GM19043 (cell line): Measurements from ENCODE around the gene OGG1.

Experiments used
- ATAC-seq: cut with Tn5 transposase; IDR thresholded peaks from one replicate; pipeline ENCODE4 v1.9.1; 2021; ENCODE audit warnings: low read depth; ENCODE audit not compliant: unreplicated experiment

The OGG1 gene

DNA sequence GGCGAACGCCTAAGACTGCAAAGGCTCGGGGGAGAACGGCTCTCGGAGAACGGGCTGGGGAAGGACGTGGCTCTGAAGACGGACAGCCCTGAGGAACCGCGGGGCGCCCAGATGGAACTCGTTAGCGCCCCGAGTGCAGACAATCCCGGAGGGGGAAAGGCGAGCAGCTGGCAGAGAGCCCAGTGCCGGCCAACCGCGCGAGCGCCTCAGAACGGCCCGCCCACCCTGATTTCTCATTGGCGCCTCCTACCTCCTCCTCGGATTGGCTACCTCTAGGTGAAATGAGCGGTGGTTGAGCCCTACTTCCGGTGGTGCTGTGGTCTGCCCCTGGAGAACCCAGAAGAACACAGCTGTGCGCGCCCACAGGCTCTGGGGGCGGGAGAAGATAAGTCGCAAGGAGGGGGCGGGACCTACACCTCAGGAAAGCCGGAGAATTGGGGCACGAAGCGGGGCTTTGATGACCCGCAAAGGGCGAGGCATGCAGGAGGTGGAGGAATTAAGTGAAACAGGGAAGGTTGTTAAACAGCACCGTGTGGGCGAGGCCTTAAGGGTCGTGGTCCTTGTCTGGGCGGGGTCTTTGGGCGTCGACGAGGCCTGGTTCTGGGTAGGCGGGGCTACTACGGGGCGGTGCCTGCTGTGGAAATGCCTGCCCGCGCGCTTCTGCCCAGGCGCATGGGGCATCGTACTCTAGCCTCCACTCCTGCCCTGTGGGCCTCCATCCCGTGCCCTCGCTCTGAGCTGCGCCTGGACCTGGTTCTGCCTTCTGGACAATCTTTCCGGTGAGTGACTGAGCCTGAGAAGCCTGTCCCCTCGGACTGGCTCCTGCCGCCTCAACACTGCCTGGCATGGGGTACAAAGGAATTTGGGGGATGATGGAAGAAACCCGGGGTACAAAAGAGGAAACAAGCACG, at the start of gene OGG1:
Gene OGG1, plus strand, starts transcription at position 308 of the 911 bp plus-strand sequence. Its CDS starts 335 bp downstream, at position 643.
- ATAC-seq: peak; percentile 90

GRCh38 chr3:9700536-9700935, 49.2 kb upstream of the OGG1 start:
- ATAC-seq: no peak

GRCh38 chr3:9701006-9701405, 48.7 kb upstream of the OGG1 start:
- no peak for ATAC-seq

GRCh38 chr3:9701711-9702110, 48.0 kb upstream of the OGG1 start:
- ATAC-seq: no peak

GRCh38 chr3:9703240-9703639, 46.5 kb upstream of the OGG1 start:
- ATAC-seq: no peak

- ATAC-seq: no peak
These were observed 45.9 kb upstream of the OGG1 start, which contains the start of gene CPNE9 for GRCh38 chr3:9703736-9704346. TSS of gene CPNE9 (plus strand) at chr3:9703833. CDS start at chr3:9703997, 164 bp downstream.

GRCh38 chr3:9704347-9705322, 45.1 kb upstream of the OGG1 start:
- no peak for ATAC-seq

DNA sequence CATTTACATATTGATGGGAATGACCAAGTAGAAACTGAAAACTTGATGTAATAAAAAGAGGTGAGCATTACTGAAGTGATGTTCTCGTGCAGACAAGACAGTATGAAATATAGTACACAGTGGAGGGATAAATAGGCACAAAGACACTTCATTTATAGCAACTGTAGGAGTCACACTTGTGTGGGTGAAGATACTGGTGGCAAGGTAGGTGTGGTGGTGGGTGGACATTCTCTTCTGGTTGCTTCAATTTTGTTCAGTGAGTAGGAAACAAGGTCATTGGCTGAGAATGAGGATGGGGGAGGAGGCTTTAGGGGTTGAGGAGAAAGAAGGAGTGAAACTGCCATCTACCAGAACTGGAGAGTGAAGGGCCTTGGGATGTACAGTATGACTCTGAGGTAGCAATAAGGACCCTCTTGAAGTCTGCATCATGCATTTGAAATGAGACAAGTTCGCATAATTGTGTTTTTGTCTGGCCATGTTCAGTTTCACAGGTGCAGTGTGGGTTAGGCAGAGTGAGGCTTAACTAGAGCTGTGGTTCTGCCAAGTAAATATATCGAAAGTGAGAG, 39.5 kb upstream of the OGG1 start:
- no peak for ATAC-seq

GRCh38 chr3:9712415-9712814, 37.3 kb upstream of the OGG1 start:
- ATAC-seq: no peak

DNA sequence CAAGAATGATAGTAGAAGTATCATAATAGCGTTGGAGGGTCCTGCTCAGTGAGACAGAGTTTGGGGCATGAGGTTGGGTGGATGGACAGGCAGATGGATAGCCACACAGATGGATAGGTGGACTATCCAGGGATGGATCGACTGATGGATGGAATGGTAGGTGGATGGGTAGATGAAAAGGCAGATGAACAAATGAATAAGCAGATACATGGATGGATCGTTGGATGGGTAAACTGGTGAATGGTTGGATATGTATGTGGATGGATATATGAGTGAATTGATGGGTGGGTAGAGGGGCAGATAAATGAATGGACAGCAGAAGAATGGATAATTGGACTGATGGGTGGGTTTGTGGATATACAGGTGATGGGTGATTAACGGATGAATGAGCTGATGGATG, 36.6 kb upstream of the OGG1 start:
- ATAC-seq: no peak

DNA sequence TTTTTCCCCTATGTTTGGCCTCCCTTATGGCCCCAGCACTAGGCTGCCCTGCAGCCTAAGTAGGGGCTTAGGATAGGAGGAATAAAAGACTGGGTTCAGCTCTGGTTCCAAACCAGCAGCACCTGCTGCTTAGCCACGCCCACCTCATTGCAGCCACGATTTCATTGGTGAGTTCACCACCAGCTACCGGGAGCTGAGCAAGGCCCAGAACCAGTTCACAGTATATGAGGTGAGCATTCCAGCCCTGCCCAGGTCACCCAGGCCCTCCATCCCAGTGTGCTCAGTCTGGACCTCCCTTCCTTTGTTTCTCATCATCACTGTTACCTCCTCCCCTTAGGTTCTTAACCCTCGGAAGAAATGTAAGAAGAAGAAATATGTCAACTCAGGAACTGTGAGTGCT, 34.6 kb upstream of the OGG1 start:
- no peak for ATAC-seq

- no peak for ATAC-seq
These were observed 33.9 kb upstream of the OGG1 start for GRCh38 chr3:9715764-9716437.

DNA sequence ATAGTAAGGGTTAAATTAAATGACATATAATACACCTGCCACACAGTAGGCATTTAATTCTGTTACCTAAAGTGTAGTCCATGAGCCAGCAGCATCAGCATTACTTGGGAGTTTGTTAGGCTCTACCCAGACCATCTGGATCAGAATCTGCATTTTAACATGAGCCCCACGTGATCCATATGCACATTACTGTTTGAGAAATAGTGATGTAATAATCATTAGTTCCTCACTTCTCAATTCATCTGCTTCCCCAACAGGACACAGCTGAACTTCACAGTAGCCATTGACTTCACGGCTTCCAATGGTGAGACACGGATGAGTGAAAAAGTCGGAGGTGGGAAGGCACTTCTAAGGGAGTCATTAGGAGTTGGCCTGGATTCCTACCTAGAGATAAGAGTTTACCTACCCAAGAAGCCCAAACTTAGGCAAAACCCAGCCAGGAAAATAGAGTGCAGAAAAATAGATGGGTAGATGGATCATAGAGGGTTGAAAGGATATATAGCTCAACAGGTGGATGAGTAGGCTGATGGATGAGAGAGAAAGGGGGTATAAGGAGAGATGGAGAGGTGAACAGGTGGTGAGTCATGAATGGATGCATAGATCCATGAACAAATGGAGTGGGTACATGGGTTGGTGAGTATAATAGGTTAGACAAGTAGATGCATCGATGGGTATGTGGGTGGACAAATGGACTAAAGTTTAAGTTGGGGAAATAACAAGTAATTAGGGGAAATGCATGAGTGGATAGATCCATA, 32.8 kb upstream of the OGG1 start:
- no peak for ATAC-seq

DNA sequence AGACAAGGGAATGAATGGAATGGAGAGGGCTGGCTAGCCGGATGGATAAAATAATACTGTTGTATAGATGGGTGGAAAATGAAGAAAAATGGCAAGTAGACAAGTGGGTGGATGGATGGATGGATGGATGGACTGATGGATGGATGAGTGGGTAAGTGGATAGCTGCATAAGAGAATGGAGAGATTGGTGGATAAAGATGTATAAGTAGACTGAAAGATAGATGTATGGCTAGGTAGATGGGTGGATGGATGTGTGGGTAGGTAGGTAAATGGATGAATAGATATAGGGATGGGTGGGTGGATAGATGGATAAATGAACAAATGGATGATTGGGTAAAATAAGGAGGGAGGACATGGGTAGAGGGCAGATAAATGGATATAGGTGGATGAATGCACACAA, 32.2 kb upstream of the OGG1 start:
- ATAC-seq: no peak

DNA sequence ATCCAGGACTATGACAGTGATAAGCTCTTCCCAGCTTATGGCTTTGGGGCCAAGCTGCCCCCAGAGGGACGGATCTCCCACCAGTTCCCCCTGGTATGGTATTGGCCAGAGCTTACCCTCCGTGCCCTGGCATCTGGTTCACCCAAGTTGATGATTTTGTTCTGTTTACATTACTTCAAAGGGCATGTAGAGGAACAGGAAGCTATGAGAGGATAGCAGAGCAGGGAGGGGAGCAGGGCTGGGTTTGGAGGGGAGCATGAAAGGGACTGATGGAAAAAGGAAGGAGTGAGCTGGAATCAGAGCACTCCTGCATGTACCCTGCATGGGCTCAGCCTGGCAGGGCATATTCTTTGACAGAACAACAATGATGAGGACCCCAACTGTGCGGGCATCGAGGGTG, 31.6 kb upstream of the OGG1 start:
- ATAC-seq: no peak

- no peak for ATAC-seq
These were observed 28.6 kb upstream of the OGG1 start for GRCh38 chr3:9721015-9721699.

GRCh38 chr3:9721700-9722060, 28.1 kb upstream of the OGG1 start:
- ATAC-seq: no peak

DNA sequence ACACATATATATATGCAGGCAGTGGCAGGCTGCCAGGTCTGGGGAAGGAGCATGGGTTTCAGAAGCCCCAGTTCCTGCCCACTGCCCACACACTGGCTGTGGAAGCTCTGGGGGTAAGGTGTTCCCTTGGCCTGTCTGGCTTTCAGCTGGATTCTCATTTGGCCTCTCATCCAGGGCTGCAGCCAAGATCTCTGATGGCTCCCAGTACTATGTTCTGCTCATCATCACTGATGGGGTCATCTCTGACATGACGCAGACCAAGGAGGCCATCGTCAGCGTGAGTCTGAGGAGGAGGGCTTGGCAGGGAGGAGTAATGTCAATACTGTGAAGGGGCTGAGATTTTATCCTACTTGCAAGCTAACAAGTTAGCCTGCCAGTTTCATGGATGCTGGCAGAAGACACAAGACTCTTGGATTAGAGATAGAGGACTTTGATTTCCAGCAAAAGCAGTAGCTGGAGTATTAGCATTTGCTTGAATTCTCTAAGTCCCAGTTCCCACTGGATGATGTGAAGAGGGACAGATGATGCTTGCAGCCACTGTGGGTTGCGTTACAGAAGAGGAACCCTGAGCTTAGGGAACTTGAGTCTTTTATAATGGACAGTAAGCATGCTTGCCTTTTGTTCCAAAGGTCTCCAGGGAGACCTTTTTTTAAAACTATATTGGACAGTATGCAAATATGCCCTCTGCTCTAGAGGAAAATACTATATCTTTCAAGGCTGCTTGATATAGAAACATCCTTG, 23.8 kb upstream of the OGG1 start:
- ATAC-seq: no peak
